Inferior parietal cortex (tissue), 1 donor: Measurements from ENCODE around the gene PHF13.
A peak's percentile ranks its signal among the peaks of the same experiment; 100 is the strongest.
"Not testable (repeated sequence)": the region's sequence is repeated elsewhere in the genome, so short reads cannot be mapped to it uniquely, and the experiment has no call there.

ENCODE experiments used
- DNase-seq: peaks from one replicate; pipeline ENCODE4 v3.0.0-alpha.2; 2016; ENCODE audit errors: extremely low spot score

Gene PHF13

GRCh38 chr1:6587261-6588005 is 26.1 kb upstream of the PHF13 start:
- DNase-seq = no peak

GRCh38 chr1:6588128-6588892 is 25.2 kb upstream of the PHF13 start:
- DNase-seq = no peak

GRCh38 chr1:6588893-6589520 is 24.5 kb upstream of the PHF13 start:
- no peak for DNase-seq

- no peak for DNase-seq
Observed at GRCh38 chr1:6590046-6590445, 23.5 kb upstream of the PHF13 start.

- DNase-seq = no peak
Observed at GRCh38 chr1:6591222-6591621, 22.3 kb upstream of the PHF13 start.

GRCh38 chr1:6591644-6592043 is 21.9 kb upstream of the PHF13 start:
- no peak for DNase-seq

- DNase-seq = no peak
Observed at GRCh38 chr1:6592441-6592840, 21.1 kb upstream of the PHF13 start.

- no peak for DNase-seq
Observed at GRCh38 chr1:6592865-6593593, 20.5 kb upstream of the PHF13 start.

- no peak for DNase-seq
Observed at GRCh38 chr1:6593810-6594209, 19.7 kb upstream of the PHF13 start.

- no peak for DNase-seq
Observed at GRCh38 chr1:6594977-6595740, 18.4 kb upstream of the PHF13 start.

- DNase-seq = no peak
Observed at GRCh38 chr1:6596351-6596750, 17.2 kb upstream of the PHF13 start.

GRCh38 chr1:6596886-6597776 is 16.4 kb upstream of the PHF13 start:
- no peak for DNase-seq

- no peak for DNase-seq
Observed at GRCh38 chr1:6597777-6598131, 15.8 kb upstream of the PHF13 start.

GRCh38 chr1:6599141-6599975 is 14.2 kb upstream of the PHF13 start:
- DNase-seq = no peak

- DNase-seq = not testable (repeated sequence)
Observed at GRCh38 chr1:6599991-6600390, 13.5 kb upstream of the PHF13 start.

- no peak for DNase-seq
Observed at GRCh38 chr1:6600410-6601048, 13.0 kb upstream of the PHF13 start.

- DNase-seq = peak; percentile 88
Observed at GRCh38 chr1:6601049-6601922, 12.2 kb upstream of the PHF13 start.
